Glomerular visceral epithelial cell (primary cell): ENCODE data around the gene VGLL2.

Experiments
- DNase-seq: peaks from one replicate; pipeline ENCODE4 v3.0.0-alpha.2; 2016; ENCODE audit errors: extremely low spot score

Gene VGLL2

GRCh38 chr6:117317261-117317660, 51.9 kb downstream of the VGLL2 start:
- no peak for DNase-seq
